Gastroesophageal sphincter (tissue), 3 donors: ENCODE data around the gene TMIGD2.
"Not testable (repeated sequence)": the region's sequence is repeated elsewhere in the genome, so short reads cannot be mapped to it uniquely, and the experiment has no call there.

Source experiments
- CTCF ChIP-seq, 4 experiments: fragments of 200-600 bp in 2 of 4; fragments of 450-650 bp in 2 of 4; sonication (generic) in 1 of 4; IDR thresholded peaks; one replicate each; pipeline ENCODE4 v1.5.1; 2017 to 2019; ENCODE audit warnings: antibody characterized with exemption in 4 of 4, mild to moderate bottlenecking in 2 of 4, moderate library complexity in 2 of 4
- POLR2AphosphoS5 ChIP-seq: sonication (generic); formaldehyde crosslinking; IDR thresholded peaks from one replicate; pipeline ENCODE4 v1.6.1; 2017; ENCODE audit warnings: antibody characterized with exemption

DNA sequence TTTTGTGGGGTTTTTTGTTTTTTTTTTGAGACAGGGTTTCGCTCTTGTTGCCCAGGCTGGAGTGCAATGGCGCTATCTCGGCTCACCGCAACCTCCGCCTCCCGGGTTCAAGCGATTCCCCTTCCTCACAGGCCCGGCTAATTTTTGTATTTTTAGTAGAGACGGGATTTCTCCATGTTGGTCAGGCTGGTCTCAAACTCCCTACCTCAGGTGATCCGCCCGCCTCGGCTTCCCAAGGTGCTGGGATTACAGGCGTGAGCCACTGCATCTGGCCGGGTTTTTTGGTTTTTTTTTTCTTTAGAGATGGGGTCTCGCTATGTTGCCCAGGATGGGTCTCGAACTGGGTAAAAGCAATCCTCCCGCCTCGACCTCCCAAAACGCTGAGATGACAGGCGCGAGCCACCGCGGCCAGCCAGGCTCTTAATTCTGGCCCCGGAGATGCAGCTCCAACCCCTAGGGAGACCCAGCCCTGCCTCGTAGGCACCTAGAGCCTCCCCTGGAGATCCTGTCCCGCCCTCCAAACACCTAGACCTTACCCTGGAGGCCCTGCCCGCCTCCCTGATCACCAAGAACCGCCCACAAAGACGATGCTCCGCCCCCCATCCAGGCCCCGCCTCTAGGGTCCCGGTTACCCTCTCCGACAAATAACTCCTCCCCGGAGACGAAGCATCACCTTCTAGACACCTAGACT, 26.9 kb upstream of the TMIGD2 start:
- not testable (repeated sequence) for TF ChIP-seq CTCF (IDR thresholded peaks at IDR 0.05); POLR2AphosphoS5
